ENCODE measurements around the gene IL4R.

IL4R gene

DNA sequence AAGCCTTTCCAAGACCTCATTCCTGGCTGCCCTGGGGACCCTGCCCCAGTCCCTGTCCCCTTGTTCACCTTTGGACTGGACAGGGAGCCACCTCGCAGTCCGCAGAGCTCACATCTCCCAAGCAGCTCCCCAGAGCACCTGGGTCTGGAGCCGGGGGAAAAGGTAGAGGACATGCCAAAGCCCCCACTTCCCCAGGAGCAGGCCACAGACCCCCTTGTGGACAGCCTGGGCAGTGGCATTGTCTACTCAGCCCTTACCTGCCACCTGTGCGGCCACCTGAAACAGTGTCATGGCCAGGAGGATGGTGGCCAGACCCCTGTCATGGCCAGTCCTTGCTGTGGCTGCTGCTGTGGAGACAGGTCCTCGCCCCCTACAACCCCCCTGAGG, 49.5 kb downstream of the IL4R start:
- DNase-seq = no peak

DNA sequence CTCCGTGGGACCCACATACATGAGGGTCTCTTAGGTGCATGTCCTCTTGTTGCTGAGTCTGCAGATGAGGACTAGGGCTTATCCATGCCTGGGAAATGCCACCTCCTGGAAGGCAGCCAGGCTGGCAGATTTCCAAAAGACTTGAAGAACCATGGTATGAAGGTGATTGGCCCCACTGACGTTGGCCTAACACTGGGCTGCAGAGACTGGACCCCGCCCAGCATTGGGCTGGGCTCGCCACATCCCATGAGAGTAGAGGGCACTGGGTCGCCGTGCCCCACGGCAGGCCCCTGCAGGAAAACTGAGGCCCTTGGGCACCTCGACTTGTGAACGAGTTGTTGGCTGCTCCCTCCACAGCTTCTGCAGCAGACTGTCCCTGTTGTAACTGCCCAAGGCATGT, 50.0 kb downstream of the IL4R start:
- no peak for DNase-seq

DNA sequence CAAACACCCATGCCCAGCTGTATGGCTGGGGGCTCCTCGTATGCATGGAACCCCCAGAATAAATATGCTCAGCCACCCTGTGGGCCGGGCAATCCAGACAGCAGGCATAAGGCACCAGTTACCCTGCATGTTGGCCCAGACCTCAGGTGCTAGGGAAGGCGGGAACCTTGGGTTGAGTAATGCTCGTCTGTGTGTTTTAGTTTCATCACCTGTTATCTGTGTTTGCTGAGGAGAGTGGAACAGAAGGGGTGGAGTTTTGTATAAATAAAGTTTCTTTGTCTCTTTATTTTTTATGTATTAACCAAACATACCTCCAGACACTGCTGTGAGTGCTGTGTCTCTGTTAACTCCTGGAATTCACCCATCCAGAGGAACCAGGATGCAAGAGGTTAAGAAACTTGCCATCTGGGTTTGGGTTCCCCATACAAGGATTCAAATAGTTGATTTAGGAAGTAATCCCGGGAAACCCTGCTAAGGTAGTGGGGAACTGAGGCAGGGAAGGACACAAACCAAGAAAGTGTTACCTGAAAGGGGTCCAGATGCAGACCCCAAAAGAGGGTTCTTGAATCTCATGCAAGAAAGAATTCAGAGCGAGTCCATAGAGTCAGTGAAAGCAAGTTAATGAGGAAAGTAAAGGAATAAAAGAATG, 50.8 kb downstream of the IL4R start:
- DNase-seq = peak; percentile 6

DNA sequence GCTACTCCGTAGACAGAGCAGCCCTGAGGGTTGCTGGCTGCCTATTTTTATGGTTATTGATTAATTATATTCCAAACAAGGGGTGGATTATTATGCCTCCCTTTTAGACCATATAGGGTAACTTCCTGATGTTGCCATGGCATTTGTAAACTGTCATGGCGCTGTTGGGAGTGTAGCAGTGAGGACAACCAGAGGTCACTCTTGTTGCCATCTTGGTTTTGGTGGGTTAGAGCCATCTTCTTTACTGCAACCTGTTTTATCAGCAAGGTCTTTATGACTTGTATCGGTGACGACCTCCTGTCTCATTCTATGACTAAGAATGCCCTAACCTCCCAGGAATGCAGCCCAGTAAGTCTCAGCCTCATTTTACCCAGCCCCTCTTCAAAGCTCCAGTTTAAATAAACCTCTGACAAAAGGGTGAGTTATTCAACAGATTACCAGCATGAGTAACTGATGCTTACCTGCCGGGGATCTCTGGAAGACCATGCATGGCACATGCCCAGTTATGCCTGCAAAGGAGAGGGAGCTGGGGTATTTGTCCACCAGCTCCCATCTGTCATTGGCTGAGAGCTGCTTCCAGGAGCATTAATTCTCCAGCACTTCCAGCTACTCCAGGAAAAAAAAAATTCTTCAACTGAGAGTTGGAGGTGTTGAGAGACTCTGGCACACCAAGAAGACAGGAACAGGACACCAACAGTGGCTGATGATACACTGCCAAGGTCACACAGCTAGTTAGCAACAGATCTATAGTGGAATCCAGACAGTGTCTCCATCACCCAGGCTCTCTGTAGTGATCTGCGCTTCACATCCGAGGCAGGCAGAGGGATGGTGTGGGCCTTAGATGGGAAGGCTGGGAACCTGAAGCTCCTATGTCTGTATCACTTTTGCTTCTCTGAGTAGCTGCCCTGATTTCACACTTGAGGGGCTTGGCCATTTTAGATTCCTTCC, 51.6 kb downstream of the IL4R start:
- no peak for DNase-seq

DNA sequence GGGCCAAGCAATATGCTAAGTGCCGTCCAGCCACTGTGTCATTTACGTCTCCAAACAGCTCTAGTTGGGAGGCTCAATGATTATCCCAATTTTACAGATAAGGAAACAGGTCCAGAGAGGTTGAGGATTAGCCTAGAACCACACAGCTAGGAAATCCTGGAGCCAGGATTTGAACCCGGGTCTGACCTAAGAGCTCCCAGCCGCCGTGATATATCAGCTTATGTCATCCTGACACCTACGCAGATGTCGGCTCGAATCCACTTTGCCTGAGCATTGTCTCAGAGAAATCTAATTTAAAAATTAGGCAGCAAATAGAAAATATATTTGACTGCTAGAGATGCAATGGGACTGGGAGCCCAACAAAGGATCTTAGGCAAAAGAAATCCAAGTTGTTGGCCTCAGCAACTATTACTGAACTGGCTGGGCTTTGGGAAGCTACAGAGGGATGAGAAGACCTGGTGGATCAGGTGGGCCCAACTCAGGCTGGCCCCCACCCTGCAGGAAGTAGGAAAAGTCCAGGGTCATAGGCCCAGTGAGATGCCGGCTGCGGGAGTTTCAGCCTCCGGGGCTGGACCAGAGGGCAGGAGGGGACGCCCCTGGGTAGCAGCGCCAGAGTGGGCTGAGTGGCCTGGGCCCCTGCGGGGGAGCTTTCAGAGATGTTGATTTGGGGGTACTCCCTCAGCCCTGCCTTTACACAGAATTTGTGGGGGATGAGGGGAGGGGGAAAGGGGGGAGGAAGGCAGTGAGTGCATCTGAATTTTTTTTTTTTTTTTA, 53.1 kb downstream of the IL4R start:
- DNase-seq = no peak

DNA sequence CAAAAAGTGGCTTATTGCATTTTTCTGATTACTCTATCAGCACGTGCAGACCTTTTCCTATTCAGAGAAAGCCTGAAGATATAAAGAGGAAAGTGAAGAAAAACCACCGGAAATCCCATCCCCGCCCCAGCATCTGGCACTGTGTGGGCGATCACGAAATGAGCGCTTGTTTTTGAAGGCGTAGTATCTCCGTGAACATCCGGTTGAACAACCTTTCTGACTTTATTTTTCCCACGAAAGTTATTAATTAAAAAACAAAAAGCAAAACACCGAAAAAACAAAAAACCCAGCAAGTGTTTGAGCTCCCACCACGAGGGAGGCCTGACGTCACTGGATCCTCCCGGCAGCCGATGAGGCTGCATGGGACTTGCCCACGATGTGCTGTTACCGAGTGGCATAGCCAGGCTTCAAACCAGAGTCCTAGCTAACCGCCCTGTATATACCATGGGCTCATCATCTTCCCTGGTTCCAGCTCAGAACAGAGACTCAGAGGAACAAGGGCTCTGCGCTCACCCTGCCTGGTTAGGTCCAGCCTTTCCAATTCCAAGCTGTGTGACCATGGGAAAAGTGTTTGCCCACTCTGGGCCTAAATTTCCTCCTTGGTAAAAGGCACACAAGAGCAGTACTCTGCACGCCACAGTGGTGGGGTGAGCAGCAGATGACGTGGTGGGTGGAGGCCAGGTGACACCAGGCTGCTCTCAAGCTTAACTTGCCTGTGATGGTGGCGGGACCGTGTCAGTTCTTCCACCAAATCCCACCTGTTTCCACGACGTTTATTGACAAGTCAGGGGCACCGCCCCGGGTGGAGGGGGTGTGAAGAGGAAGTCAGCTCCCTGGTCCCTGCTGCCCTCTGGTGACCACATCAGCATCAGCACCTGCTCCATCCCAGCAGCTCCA, 53.9 kb downstream of the IL4R start:
- peak; percentile 19 for DNase-seq

DNA sequence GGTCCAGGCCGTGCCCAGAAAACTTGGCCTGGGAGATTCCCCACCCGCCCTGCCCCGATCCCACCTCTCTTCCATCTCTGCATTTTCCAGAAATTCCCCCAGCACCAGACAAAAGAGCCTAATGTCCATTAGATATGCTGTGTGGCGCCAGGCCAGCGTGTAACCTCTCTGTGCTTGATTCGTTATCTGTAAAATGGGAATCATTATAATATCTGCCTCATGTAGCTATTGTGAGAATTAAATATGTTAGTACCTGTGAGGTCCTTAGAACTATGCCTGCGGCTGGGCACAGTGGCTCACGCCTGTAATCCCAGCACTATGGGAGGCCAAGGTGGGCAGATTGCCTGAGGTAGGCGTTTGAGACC, 54.6 kb downstream of the IL4R start:
- no peak for DNase-seq

DNA sequence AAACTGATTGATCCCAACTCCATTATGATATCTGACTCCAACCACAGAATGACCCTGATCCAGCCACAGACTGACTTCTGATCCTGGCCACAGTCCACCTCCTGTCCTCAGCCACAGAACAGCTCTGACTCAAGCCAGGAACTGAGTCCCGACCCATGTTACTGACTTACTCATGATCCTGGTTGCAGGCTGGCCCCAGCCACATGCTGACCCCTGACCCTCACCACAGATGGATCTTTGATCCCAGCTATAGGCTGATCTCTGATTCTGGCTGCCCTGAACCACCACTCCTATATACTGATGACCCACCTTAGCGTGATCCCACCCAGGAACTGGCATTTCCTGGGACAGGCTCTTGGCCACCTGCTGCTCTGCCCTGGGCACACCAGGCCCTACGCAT, 56.0 kb downstream of the IL4R start:
- no peak for DNase-seq

DNA sequence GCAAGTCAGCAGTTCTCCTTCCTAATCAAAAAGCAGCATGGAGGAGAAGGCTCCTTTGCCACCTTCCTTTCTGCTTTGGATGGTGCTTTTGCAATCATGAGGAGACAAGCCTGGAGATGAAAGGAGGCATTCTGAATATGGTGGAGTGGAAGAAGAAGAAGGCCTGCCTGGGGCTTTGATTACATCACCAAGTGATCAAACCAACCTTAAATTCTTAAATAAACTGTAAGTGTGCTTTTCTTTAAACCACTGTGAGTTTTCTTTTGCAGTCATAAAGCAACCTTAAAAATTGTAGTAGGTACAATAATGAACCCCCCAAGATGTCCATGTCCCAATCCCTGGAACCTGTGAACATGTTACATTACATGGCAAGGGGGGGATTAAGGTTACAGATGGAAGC, 56.5 kb downstream of the IL4R start:
- DNase-seq = no peak

DNA sequence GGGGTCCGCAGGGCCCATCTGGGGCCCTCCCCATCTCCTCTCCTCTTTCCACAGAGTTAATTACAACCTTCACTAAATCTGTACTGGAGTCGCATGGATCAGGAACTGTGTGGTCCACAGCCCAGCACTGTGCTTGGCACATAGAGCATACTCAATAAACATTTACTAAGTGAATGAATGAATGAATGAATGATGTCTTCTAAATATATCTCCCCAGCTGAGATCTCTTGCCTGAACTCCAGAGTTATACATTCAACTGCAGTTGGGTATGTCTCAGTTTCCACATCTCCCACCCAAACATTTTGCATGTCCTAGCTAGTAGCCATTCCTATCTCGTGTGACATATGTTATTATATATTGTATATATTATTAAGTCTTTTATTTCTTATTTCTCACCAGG, 59.5 kb downstream of the IL4R start:
- no peak for DNase-seq

DNA sequence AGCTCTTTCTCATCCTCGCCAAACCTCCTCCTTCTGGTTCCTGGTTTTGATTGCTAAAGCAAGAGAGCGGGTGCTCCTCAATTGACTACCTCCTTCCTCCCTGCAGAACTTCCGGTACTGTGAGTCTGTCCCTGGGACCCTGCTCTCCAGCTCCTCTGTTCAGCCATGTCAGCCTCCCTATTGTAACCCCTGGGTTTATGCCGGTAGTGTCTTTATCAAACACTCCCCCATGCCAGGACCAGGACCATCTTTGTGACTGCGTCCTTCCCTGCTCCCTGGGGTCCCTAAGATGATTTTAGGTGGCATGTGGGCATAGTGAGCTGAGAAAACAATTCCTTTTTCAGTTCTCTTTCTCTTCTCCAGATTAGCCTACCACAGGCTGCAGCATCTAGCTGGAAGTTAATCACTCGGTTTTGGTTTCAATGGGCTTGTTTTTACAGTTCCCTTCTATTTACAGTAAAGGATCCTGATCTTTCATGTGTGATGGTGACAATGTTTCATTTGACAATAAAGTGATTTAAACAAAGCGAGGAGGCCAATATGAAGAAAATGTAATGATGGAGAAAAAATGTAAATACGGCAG, 60.5 kb downstream of the IL4R start:
- DNase-seq = no peak

DNA sequence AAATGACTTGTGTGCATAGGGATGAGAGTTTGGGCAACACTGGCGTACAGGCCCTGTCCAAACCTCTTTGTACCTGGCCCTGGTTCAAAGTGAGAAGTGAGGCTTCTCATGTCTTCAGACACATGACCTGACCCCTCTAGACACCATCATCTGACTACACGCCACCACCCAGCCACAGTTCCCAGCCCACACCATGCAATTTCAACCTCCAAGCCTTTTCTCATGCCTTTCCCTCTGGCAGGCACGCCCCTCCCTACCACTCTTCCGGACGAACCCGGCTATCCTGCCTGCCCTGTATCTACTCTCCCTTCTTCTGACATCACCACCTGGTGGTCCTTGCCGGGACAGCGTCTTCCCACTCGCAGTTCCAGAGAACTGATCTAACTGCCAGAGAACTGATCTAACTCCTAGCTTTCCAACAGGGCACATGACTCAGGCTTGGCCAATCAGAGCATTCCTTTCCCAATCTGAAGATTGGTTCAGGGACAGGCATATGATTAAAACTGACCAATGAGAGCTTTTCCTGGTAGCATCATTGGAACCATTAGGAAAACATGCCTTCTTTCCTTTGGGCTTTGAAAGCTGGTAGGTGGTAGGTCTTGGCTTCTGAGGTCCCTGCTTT, 61.1 kb downstream of the IL4R start:
- DNase-seq = peak; percentile 5

DNA sequence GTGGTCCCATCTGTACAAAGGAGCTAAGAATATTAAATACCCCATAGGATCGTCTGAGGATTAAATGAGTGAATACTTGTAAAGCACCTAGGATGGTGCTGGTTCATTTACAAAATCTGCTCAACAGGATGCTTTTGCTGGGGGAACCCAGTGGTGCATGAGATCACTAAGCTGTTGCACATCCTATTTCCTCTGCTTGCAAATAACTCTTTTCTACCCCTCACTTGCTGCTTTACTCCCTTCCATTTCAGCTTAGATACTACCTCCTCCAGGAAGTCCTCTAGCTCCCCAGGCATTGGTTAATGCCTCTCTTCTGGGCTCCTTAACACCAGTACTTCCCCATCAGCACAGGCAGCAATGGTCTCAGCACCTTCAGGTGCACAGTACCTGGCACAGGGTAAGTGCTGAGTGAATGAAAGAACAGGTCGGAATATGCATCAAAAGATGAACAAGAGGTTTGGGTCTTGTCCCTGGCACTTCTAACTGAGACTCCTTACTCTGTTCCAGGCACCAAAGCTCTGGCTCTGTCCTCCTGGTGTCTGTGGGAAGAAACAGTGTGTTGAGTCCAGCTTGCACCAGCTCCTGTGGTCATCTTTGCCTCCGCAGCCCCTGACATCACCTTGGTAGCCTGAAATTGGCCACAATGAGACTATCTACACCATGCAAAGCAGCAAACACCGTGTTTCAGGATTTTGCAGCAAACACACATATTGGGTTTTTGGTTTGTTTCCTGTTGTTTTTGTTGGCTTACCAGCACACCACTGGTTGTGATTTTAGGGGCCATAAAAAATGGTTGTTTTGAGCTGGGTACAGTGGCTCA, 64.1 kb downstream of the IL4R start:
- no peak for DNase-seq

DNA sequence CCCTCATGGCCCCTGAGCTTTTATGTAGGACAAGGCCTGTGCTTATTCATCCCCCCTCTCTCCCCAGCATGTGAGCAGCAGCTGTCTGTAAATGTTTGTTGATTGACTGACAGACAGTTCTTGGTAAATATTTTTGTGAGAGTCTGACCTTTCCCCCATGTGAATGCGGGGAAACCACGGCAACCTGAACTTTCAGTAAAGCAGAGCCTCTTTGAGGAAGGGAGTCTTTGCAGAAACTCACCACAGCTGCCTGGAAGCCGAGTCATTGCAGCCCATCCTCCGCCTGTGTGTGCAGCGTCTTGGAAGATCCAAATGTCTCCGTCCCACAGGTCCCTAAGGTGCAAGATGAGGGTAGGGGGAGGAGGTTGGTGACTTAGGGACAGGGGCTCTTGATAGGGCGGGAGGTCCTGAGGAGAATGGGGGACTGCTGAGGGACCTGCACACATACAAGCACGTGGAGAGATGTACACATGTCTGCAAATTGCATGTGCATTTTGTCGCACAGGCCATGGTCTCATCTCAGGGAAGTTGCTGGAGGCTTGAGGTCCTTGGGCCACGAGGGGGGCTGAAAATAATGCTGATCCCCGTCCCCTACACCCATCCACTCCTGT, 65.2 kb downstream of the IL4R start:
- no peak for DNase-seq

DNA sequence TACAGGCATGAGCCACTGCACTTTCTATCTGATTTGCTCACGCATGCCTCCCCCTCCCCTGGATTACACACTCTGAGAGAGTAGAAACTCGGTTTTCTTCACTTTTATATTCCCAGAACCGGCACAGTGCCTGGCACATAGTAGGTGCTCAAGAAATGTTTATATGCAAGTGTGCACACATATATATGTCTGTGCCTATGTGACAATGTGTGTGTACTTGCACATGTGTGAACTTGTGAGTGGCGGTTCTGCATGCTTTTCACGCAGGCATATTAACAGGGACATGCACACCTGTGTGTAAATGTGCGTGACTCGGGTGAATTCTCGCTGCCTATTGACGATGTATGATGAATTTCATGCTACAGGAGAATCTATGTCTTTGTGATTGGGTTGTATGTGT, 66.1 kb downstream of the IL4R start:
- no peak for DNase-seq

DNA sequence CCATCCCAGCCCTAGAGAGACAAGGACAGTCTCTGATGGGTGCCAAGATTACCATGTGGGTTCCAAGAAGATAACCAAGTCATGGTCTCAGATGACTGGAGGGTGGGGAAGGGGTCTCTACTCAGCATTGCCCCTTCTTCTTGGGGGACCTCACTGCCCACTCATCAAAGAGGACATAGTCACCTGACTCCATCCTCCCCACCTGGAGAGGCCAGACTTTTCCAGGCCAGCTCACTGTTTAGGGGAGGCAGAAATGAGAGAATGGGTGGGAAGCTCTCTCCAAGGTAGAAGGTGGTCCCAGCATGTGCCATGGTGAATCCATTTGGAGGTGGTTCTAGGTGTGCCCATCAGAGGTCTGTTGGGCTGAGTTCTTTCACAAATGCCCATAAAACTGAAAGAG, 67.5 kb downstream of the IL4R start:
- DNase-seq = no peak

DNA sequence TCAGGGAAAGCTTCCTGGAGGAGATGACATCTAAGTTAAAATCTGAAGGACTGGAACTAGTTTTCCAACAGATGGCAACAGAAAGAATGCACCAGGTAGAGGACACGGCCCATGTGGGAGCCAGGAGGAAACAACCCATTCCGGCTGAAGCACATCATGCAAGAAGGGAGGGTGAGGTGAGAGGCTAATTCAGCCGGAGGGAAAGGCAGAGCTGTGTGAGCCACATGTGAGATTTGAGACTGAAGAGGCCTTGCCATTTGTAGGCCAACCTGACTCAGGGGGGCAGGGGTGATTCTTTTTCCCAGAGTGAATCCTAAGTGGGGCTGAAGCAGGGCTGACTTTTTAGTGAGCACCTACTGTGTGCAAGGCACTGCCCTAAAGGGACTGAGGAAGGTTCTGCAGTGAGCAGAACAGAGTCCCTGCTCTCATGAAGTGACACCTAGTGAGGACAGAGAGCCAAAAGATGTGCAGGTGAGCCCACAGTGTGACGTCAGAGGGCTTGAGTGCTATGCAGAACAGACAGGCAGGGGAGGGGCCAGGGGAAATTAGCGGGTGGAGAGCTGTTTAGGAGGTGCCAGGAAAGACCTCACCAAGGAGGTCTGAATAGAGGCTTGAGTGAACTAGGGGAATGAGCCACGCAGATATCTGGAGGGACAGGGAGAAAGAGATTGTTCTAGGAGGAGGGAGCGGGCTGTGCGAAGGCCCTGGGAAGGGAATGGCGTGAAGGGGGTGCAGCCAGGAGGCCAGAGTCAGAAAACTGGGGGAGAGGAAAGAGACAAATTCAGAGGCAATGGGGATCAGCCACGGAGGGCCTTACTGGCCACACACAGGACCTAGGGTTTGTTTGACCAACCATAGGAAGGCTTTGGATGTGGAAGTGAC, 68.4 kb downstream of the IL4R start:
- DNase-seq = no peak

DNA sequence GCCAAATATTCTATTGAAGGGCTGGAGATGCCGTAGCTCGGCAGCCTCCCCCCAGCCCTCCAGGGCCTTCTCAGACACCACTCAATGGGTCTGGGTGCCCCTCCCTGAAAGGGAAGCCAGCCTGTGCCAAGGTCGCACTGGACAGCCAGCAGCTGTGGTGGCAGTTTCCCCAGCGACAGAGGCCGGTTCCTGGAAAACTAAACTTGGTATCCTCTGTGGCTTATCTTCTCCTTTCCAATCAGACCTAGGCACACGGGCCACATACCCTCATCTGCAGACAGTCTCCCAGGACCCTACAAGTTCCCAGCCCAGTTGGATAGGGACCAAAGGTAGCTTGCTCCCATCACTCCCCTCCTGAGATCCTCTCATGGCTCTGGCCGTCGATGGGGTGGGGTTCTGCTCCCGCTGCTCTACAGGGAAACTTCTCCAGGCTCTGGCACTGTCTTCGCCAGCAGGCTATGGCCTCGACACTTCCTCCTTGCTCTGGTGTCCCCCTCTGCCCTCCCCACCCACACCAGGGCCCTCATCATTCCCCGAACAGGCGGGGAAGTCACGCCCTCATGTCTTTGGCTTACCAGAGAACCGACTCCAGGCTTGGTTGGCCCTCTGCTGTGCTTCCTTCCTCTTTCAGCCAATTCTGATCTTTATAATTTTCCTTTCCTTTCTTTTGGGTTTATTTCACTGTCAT, 69.9 kb downstream of the IL4R start:
- DNase-seq = no peak

DNA sequence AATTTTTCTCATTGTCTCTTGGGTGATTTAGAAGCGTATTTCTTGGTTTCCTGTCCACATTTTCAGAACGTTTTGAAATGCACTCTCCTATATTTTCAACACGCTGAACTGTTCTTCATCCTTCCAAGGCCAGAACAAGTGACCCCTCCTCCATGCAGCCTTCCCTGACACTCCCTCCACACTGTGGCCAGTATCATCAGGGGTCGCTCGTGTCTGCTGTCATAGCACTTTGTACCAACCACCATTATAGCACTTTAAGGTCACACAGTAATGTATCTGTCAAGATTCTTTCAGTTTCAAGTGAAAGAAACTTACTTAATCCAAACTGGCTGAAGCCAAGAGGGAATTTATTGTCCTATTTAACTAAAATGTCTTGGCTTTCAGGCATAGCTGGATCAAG, 70.7 kb downstream of the IL4R start:
- DNase-seq = no peak

Data from DMS153 (cell line).